K562 (cell line): ENCODE data around the gene CALM1. TPM values are rescaled to one million over a fixed set of nuclear protein-coding genes. Genes with fewer than 3 reads are reported as not detected.

Experiments
- ATAC-seq: fragments of 200-7000 bp; cut with Tn5 transposase; 3 replicates; pipeline ENCODE4 v1.9.1; 2020; ENCODE audit warnings: moderate library complexity
- BruUV-seq: library from RNA; stranded (reverse); fragments of 400-500 nt; replicated peaks from 2 replicates; lab custom pipeline; 2021; lab: Mats Ljungman, UMichigan
- CTCF ChIA-PET: fragments of 300-600 bp; formaldehyde crosslinking; extraction: SDS; loops from one replicate; lab custom pipeline; 2021; ENCODE audit warnings: low intra/inter-chr PET ratio; lab: Yijun Ruan, JAX
- POLR2A ChIA-PET: fragments of 300-600, 350-650 bp; sonication (Branson Sonifier 250); formaldehyde crosslinking; extraction: SDS; loops from one replicate; lab custom pipeline; 2021; ENCODE audit warnings: antibody characterized with exemption, inconsistent platforms; lab: Yijun Ruan, JAX
- DNase-seq, 4 experiments: peaks; one replicate each; pipeline versions ENCODE4 v3.0.0 to v3.0.0-alpha.2; 2011 to 2018; ENCODE audit warnings: low spot score in 3 of 4, mixed read lengths in 3 of 4; ENCODE audit errors: extremely low read depth in 1 of 4
- FAIRE-seq: peaks from 2 replicates; lab custom pipeline; 2011; peaks lifted over from hg19 to GRCh38; lab: Jason Lieb, UNC
- H2AFZ ChIP-seq: 2 replicates; pipeline ENCODE4 v1.6.0; 2011; ENCODE audit warnings: low read depth, low read length, control low read depth, inconsistent platforms
- H3K27ac ChIP-seq: fragments of 200-600 bp; 3 replicates; pipeline ENCODE4 v1.8.0; 2011; ENCODE audit warnings: low read depth, mild to moderate bottlenecking, control low read depth, inconsistent platforms, low read length, moderate library complexity, mixed read lengths; ENCODE audit errors: extremely low read depth
- H3K27me3 ChIP-seq, 2 experiments: fragments of 300-600 bp in 1 of 2; 2 replicates in 1 of 2; 3 replicates in 1 of 2; pipeline versions ENCODE4 v1.6.0 to v1.8.0; 2011; ENCODE audit warnings: inconsistent platforms in 2 of 2, low read length in 2 of 2, mild to moderate bottlenecking in 1 of 2, mixed read lengths in 1 of 2, moderate library complexity in 1 of 2; ENCODE audit not compliant: control insufficient read depth in 2 of 2, insufficient read depth in 2 of 2
- H3K36me3 ChIP-seq: fragments of 300-600 bp; 3 replicates; pipeline ENCODE4 v1.8.0; 2011; ENCODE audit warnings: mild to moderate bottlenecking, low read length, inconsistent platforms; ENCODE audit not compliant: control insufficient read depth, insufficient read depth
- H3K4me1 ChIP-seq, 2 experiments: fragments of 200-600 bp in 1 of 2; replicated peaks in 1 of 2; 2 replicates in 1 of 2; 3 replicates in 1 of 2; pipeline versions ENCODE4 v1.5.1 to v1.8.0; 2011; ENCODE audit warnings: inconsistent platforms in 2 of 2, low read length in 2 of 2, mild to moderate bottlenecking in 1 of 2, mixed read lengths in 1 of 2, moderate library complexity in 1 of 2; ENCODE audit not compliant: control insufficient read depth in 2 of 2, insufficient read depth in 2 of 2
- H3K4me2 ChIP-seq: 2 replicates; pipeline ENCODE4 v1.6.1; 2011; ENCODE audit warnings: low read length, control low read depth, inconsistent platforms, mixed read lengths; ENCODE audit not compliant: insufficient read depth
- H3K4me3 ChIP-seq: fragments of 200-600 bp; sonication (generic), shearing (Covaris generic); 2 replicates; pipeline ENCODE4 v1.5.1; 2016; ENCODE audit warnings: control low read depth, inconsistent platforms
- H3K79me2 ChIP-seq: fragments of 200-600 bp; 3 replicates; pipeline ENCODE4 v1.8.0; 2011; ENCODE audit warnings: low read length, inconsistent platforms; ENCODE audit not compliant: control insufficient read depth, insufficient read depth
- H3K9ac ChIP-seq, 2 experiments: 2 replicates each; pipeline versions ENCODE4 v1.6.0 to v1.6.1; 2011; ENCODE audit warnings: low read depth in 2 of 2, low read length in 2 of 2, control low read depth in 1 of 2, inconsistent platforms in 1 of 2, mild to moderate bottlenecking in 1 of 2, mixed read lengths in 1 of 2; ENCODE audit not compliant: insufficient read depth in 1 of 2
- H3K9me1 ChIP-seq: one replicate; pipeline ENCODE4 v1.6.0; 2011; ENCODE audit warnings: inconsistent platforms, mild to moderate bottlenecking, low read length, moderate library complexity; ENCODE audit not compliant: control insufficient read depth, insufficient read depth
- H3K9me3 ChIP-seq: replicated peaks from 2 replicates; pipeline ENCODE4 v1.5.1; 2011; ENCODE audit warnings: low read depth, low read length, inconsistent platforms; ENCODE audit not compliant: control insufficient read depth, insufficient read depth
- H4K20me1 ChIP-seq: replicated peaks from 2 replicates; pipeline ENCODE4 v1.6.1; 2011; ENCODE audit warnings: low read length, inconsistent platforms, mixed read lengths; ENCODE audit not compliant: control insufficient read depth, insufficient read depth
- BACH1 ChIP-seq: fragments of 200-800 bp; sonication (Bioruptor generic); IDR thresholded peaks from 2 replicates; pipeline ENCODE4 v1.6.1; 2016; ENCODE audit warnings: missing genetic modification characterization, missing compliant biosample characterization
- CBFA2T3 ChIP-seq: fragments of 450-650 bp; IDR thresholded peaks from 2 replicates; pipeline ENCODE4 v1.6.1; 2017
- DPF2 ChIP-seq: fragments of 450-650 bp; IDR thresholded peaks from 2 replicates; pipeline ENCODE4 v1.6.1; 2016
- HDAC1 ChIP-seq, 2 experiments: fragments of 450-650 bp; IDR thresholded peaks; 2 replicates each; pipeline ENCODE4 v1.6.1; 2016 to 2017; ENCODE audit warnings: inconsistent platforms in 1 of 2, mild to moderate bottlenecking in 1 of 2, moderate library complexity in 1 of 2
- MAFF ChIP-seq: IDR thresholded peaks from 2 replicates; pipeline ENCODE4 v1.6.1; 2012; ENCODE audit warnings: low read length, improper control_type of control experiment
- MITF ChIP-seq: IDR thresholded peaks from 2 replicates; pipeline ENCODE4 v1.6.1; 2014; ENCODE audit warnings: antibody characterized with exemption
- MYC ChIP-seq, 2 experiments: fragments of 250-450 bp in 1 of 2; sonication (Bioruptor Pico) in 1 of 2; IDR thresholded peaks; 2 replicates each; pipeline versions ENCODE4 v1.5.1 to v1.6.1; 2012 to 2021; ENCODE audit warnings: low read depth in 2 of 2, borderline replicate concordance in 1 of 2, improper control_type of control experiment in 1 of 2, low read length in 1 of 2, mild to moderate bottlenecking in 1 of 2, moderate library complexity in 1 of 2
- PPARD ChIP-seq: fragments of 250-450 bp; sonication (Bioruptor Pico); IDR thresholded peaks from 2 replicates; pipeline ENCODE4 v1.8.0; 2022; ENCODE audit warnings: inconsistent platforms, mild to moderate bottlenecking, moderate library complexity
- TRIM25 ChIP-seq: fragments of 450-650 bp; IDR thresholded peaks from 2 replicates; pipeline ENCODE4 v1.7.0; 2016; ENCODE audit warnings: borderline replicate concordance
- VEZF1 ChIP-seq: fragments of 200-800 bp; sonication (Bioruptor generic); IDR thresholded peaks from 2 replicates; pipeline ENCODE4 v1.6.1; 2017; ENCODE audit warnings: missing genetic modification characterization, missing compliant biosample characterization
- ZC3H8 ChIP-seq: fragments of 450-650 bp; IDR thresholded peaks from 2 replicates; pipeline ENCODE4 v1.6.1; 2017
- ZHX1 ChIP-seq: fragments of 150-350 bp; conservative IDR thresholded peaks from 2 replicates; pipeline ENCODE4 v1.6.1; 2014; ENCODE audit warnings: low read length
- ZNF316 ChIP-seq: fragments of 450-650 bp; IDR thresholded peaks from 2 replicates; pipeline ENCODE4 v1.6.1; 2016
- ZNF444 ChIP-seq: fragments of 250-450 bp; sonication (Bioruptor Pico); IDR thresholded peaks from 2 replicates; pipeline ENCODE4 v1.4.0; 2020; ENCODE audit warnings: mild to moderate bottlenecking, moderate library complexity
- ZNF830 ChIP-seq: fragments of 250-450 bp; sonication (Bioruptor Pico); IDR thresholded peaks from 2 replicates; pipeline ENCODE4 v1.5.0; 2021; ENCODE audit warnings: mild to moderate bottlenecking
- WGBS: fragments of 100-300 bp; shearing (Covaris generic); methylation state at CpG from one replicate; pipeline ENCODE4 v1.1.6; 2016; ENCODE audit warnings: low coverage, mixed read lengths; ENCODE audit not compliant: insufficient coverage; ENCODE audit errors: missing lambda C conversion rate; 5-methylcytosine and 5-hydroxymethylcytosine counted together
- in situ Hi-C: fragments of 300-500 bp; cut with MboI; formaldehyde crosslinking; loops from 4 replicates; pipeline ENCODE4 v1.15.0; 2018; ENCODE audit warnings: inconsistent platforms, mixed read lengths
- intact Hi-C: fragments of 100-400 bp; cut with micrococcal nuclease; formaldehyde crosslinking; loops from 2 replicates; pipeline ENCODE4 v1.14.2; 2022
- polyA plus RNA-seq, 8 experiments: library from polyadenylated mRNA; depleted of rRNA in 4 of 8; stranded (reverse) in 5 of 8; unstranded in 3 of 8; fragments of >200 nt; fragmentation: Nextera tagmentation in 2 of 8; fragmentation: Illumina TruSeq in 1 of 8; extraction: Ambion mirVana in 2 of 8; extraction: Trizol in 1 of 8; gene quantifications; 2 replicates each; pipeline versions ENCODE4 v1.2.1 to v1.2.3, GENCODE V29; 2011 to 2014; ENCODE audit warnings: inconsistent platforms in 1 of 8, missing spikeins in 1 of 8
- total RNA-seq, 7 experiments: library from RNA; depleted of rRNA in 6 of 7; stranded (reverse); fragments of >200 nt in 6 of 7; fragmentation: Illumina TruSeq in 2 of 7; extraction: Trizol in 2 of 7; gene quantifications; 2 replicates each; pipeline versions ENCODE4 v1.2.1 to v1.2.3, GENCODE V29; 2011 to 2021; ENCODE audit warnings: low replicate concordance in 1 of 7

The CALM1 gene
- total and polyA plus RNA-seq, 9 of the 15 experiments (the other 6 are each of a cell fraction or from before 2014, with no cell fraction given) = 48.0 to 269 (median 158) TPM

GRCh38 chr14:90387206-90387760, 9.5 kb upstream of the CALM1 start (continued):
- TF ChIP-seq ZHX1 = no peak
- no peak for TF ChIP-seq MITF

- Histone ChIP-seq H4K20me1 (no peaks in the 10 kb centered on the region), H2AFZ (no peak overlapping the region), H3K79me2 (no peaks in the 10 kb centered on the region), H3K4me1 (peaks cover 9 to 12% of the 10 kb centered on the region in 2 experiments), H3K27me3 (no peaks in the 10 kb centered on the region), H3K9ac (no peak overlapping the region), H3K9me3 (no peaks in the 10 kb centered on the region), H3K36me3 (no peaks in the 10 kb centered on the region), H3K27ac (no peak overlapping the region), H3K4me2 (no peak overlapping the region), H3K9me1 (no peaks in the 10 kb centered on the region), H3K4me3 (no peak overlapping the region)
- no TSS peak for BruUV-seq
- in situ Hi-C loops (no loop called here), intact Hi-C loops (no loop called here)
- FAIRE-seq (peak; percentile 76), DNase-seq (peak in 2 of 4 experiments; percentile 26 to 56), ATAC-seq (peak; percentile 18; the same call in 1 of the 3 replicates)
- ChIA-PET CTCF (no interaction called here), POLR2A (no interaction called here)
- WGBS = 28% methylated on average over 4 of the region's 4 CpGs
- peak in 1 of 2 experiments; percentile 86; a peak in 2 of 4 replicates for TF ChIP-seq HDAC1 (IDR thresholded peaks at IDR 0.05)
- peak; percentile 99 for TF ChIP-seq ZNF316
- peak; percentile 42; the same call in 1 of the 2 replicates for TF ChIP-seq DPF2
- TF ChIP-seq VEZF1 (CRISPR knock-in tag) = no peak
- TF ChIP-seq ZNF830 = no peak
- no peak for TF ChIP-seq ZNF444 (CRISPR knock-in tag)
- peak; percentile 96 for TF ChIP-seq BACH1 (tag)
- no peak for TF ChIP-seq TRIM25
- TF ChIP-seq CBFA2T3 = peak; percentile 41; the same call in 1 of the 2 replicates
- TF ChIP-seq PPARD (CRISPR knock-in tag) = no peak
- peak; percentile 99 for TF ChIP-seq MAFF
- no peak for TF ChIP-seq MYC (IDR thresholded peaks at IDR 0.05; ENCODE audit: low read depth, low read length)
- TF ChIP-seq MYC (CRISPR knock-in tag; IDR thresholded peaks at IDR 0.05; ENCODE audit: borderline replicate concordance, low read depth) = no peak
- TF ChIP-seq ZC3H8 = no peak
Observed at GRCh38 chr14:90388437-90388836, 8.4 kb upstream of the CALM1 start.
